ENCODE results near the gene ENAH.

ENAH gene

GRCh38 chr1:225449261-225449660 is 203.7 kb downstream of the ENAH start:
- no peak for DNase-seq

GRCh38 chr1:225448146-225448805 is 204.6 kb downstream of the ENAH start:
- no peak for DNase-seq

- no peak for DNase-seq
Observed at GRCh38 chr1:225447650-225448089, 205.3 kb downstream of the ENAH start.

- no peak for DNase-seq
Observed at GRCh38 chr1:225446981-225447615, 205.8 kb downstream of the ENAH start.

- DNase-seq, result no peak
Observed at GRCh38 chr1:225446595-225446960, 206.3 kb downstream of the ENAH start.

- no peak for DNase-seq
Observed at GRCh38 chr1:225445639-225446594, 207.0 kb downstream of the ENAH start.

GRCh38 chr1:225442123-225442505 is 210.8 kb downstream of the ENAH start:
- DNase-seq, result no peak

GRCh38 chr1:225441314-225442122 is 211.4 kb downstream of the ENAH start:
- no peak for DNase-seq

- no peak for DNase-seq
Observed at GRCh38 chr1:225440380-225441221, 212.3 kb downstream of the ENAH start.

GRCh38 chr1:225437710-225438437 is 215.0 kb downstream of the ENAH start:
- DNase-seq, result no peak

All from activated naive CD4-positive, alpha-beta T cell treated with anti-CD3 and anti-CD28 coated beads, Interleukin-2, amount 50 U/mL, for 16 hours (primary cell).